OCI-LY7 (cell line): ENCODE data around the gene MRPS10. TPM values are rescaled to one million over a fixed set of nuclear protein-coding genes. Genes with fewer than 3 reads are reported as not detected.

Experiments
- BruUV-seq: library from RNA; stranded (reverse); fragments of 400-500 nt; replicated peaks from 2 replicates; lab custom pipeline; 2021; lab: Mats Ljungman, UMichigan
- CTCF ChIA-PET: fragments of 300-600 bp; sonication (Branson Sonifier 250); formaldehyde crosslinking; loops from one replicate; lab custom pipeline; 2022; ENCODE audit warnings: antibody characterized with exemption; ENCODE audit not compliant: unreplicated experiment; lab: Charles Lee
- POLR2A ChIA-PET: fragments of 300-600 bp; sonication (Branson Sonifier 250); formaldehyde crosslinking; loops from one replicate; lab custom pipeline; 2022; ENCODE audit warnings: antibody characterized with exemption; lab: Charles Lee
- DNase-seq: peaks from one replicate; pipeline ENCODE4 v3.0.0-alpha.2; 2015; ENCODE audit warnings: low spot score
- H2AFZ ChIP-seq: fragments of 200-600 bp; sonication (generic), shearing (Covaris generic); 2 replicates; pipeline ENCODE4 v1.6.1; 2014; ENCODE audit warnings: mild to moderate bottlenecking, antibody characterized with exemption, low read length, moderate library complexity
- H3K27ac ChIP-seq: fragments of 200-600 bp; sonication (generic); 2 replicates; pipeline ENCODE4 v1.5.1; 2014; ENCODE audit warnings: mixed run types, low read depth, mild to moderate bottlenecking, moderate library complexity, low read length, inconsistent platforms; ENCODE audit not compliant: poor library complexity, severe bottlenecking
- H3K36me3 ChIP-seq: fragments of 200-600 bp; sonication (generic); 2 replicates; pipeline ENCODE4 v1.6.1; 2014; ENCODE audit warnings: mild to moderate bottlenecking, antibody characterized with exemption, low read length, moderate library complexity, mixed read lengths; ENCODE audit not compliant: insufficient read depth
- H3K4me1 ChIP-seq: fragments of 200-600 bp; sonication (generic); 2 replicates; pipeline ENCODE4 v1.5.1; 2014; ENCODE audit warnings: mild to moderate bottlenecking, low read length; ENCODE audit not compliant: insufficient read depth, poor library complexity, severe bottlenecking
- H3K4me2 ChIP-seq: fragments of 200-600 bp; sonication (generic); 2 replicates; pipeline ENCODE4 v1.6.1; 2014; ENCODE audit warnings: mild to moderate bottlenecking, low read length
- H3K4me3 ChIP-seq: fragments of 200-600 bp; sonication (generic); 2 replicates; pipeline ENCODE4 v1.5.1; 2014; ENCODE audit warnings: mild to moderate bottlenecking, low read depth, low read length; ENCODE audit not compliant: poor library complexity, severe bottlenecking
- H3K79me2 ChIP-seq: fragments of 200-600 bp; sonication (generic); 2 replicates; pipeline ENCODE4 v1.6.1; 2016; ENCODE audit warnings: low read depth, mild to moderate bottlenecking, low read length, moderate library complexity, mixed read lengths; ENCODE audit not compliant: insufficient read depth
- H3K9me2 ChIP-seq: fragments of 200-600 bp; sonication (generic); 2 replicates; pipeline ENCODE4 v1.6.1; 2016; ENCODE audit warnings: mild to moderate bottlenecking, low read length, mixed read lengths; ENCODE audit not compliant: insufficient read depth
- H3K9me3 ChIP-seq: fragments of 200-600 bp; sonication (generic); 2 replicates; pipeline ENCODE4 v1.6.1; 2014; ENCODE audit warnings: mild to moderate bottlenecking, mixed run types, low read length, mixed read lengths
- H4K20me1 ChIP-seq: fragments of 200-600 bp; sonication (generic); 2 replicates; pipeline ENCODE4 v1.6.1; 2014; ENCODE audit warnings: mild to moderate bottlenecking, antibody characterized with exemption, low read length, moderate library complexity, mixed read lengths; ENCODE audit not compliant: insufficient read depth
- EZH2phosphoT487 ChIP-seq: fragments of 200-600 bp; sonication (generic); IDR thresholded peaks from 2 replicates; pipeline ENCODE4 v1.6.1; 2018; ENCODE audit warnings: low read depth, borderline replicate concordance, mild to moderate bottlenecking, mixed run types, antibody characterized with exemption, low read length, moderate library complexity, mixed read lengths
- intact Hi-C: fragments of 100-400 bp; cut with micrococcal nuclease; formaldehyde crosslinking; loops from one replicate; pipeline ENCODE4 v1.10.0; 2022; ENCODE audit not compliant: unreplicated experiment
- total RNA-seq, 2 experiments: library from RNA; depleted of rRNA in 1 of 2; stranded (reverse); fragments of >200 nt in 1 of 2; shearing (Covaris generic) in 1 of 2; gene quantifications; 2 replicates each; pipeline ENCODE4 v1.2.3, GENCODE V29; 2014 to 2022
- TF ChIP-seq, protein P1 (sequence below): fragments of 200-600 bp; sonication (generic); conservative IDR thresholded peaks from 2 replicates; pipeline ENCODE4 v1.5.1; 2014; ENCODE audit warnings: mild to moderate bottlenecking, antibody characterized with exemption, low read length, moderate library complexity, mixed read lengths

The MRPS10 gene
- total RNA-seq, 2 experiments from 2014 or later: 25.8 to 45.0 TPM

GRCh38 chr6:42158631-42159030 lies 59.0 kb downstream of the MRPS10 start:
- Histone ChIP-seq H3K9me3 (no peaks in the 10 kb centered on the region), H3K9me2 (no peaks in the 10 kb centered on the region), H3K27ac (no peak overlapping the region), H3K4me2 (no peak overlapping the region), H3K4me1 (no peaks in the 10 kb centered on the region), H4K20me1 (no peaks in the 10 kb centered on the region; the same call in 1 of the 2 replicates), H3K79me2 (no peaks in the 10 kb centered on the region), H3K36me3 (no peaks in the 10 kb centered on the region), H3K4me3 (no peak overlapping the region), H2AFZ (no peak overlapping the region)
- no TSS peak for BruUV-seq
- no peak for DNase-seq
- intact Hi-C loops: no loop called here
- POLR2A ChIA-PET: no interaction called here
- CTCF ChIA-PET: no interaction called here
- TF ChIP-seq, protein P1, sequence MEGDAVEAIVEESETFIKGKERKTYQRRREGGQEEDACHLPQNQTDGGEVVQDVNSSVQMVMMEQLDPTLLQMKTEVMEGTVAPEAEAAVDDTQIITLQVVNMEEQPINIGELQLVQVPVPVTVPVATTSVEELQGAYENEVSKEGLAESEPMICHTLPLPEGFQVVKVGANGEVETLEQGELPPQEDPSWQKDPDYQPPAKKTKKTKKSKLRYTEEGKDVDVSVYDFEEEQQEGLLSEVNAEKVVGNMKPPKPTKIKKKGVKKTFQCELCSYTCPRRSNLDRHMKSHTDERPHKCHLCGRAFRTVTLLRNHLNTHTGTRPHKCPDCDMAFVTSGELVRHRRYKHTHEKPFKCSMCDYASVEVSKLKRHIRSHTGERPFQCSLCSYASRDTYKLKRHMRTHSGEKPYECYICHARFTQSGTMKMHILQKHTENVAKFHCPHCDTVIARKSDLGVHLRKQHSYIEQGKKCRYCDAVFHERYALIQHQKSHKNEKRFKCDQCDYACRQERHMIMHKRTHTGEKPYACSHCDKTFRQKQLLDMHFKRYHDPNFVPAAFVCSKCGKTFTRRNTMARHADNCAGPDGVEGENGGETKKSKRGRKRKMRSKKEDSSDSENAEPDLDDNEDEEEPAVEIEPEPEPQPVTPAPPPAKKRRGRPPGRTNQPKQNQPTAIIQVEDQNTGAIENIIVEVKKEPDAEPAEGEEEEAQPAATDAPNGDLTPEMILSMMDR: no peak
- TF ChIP-seq EZH2phosphoT487: no peak

GRCh38 chr6:42158011-42158410 lies 59.6 kb downstream of the MRPS10 start:
- Histone ChIP-seq H4K20me1 (no peaks in the 10 kb centered on the region; the same call in 1 of the 2 replicates), H3K4me1 (no peaks in the 10 kb centered on the region), H3K9me2 (no peaks in the 10 kb centered on the region), H2AFZ (no peak overlapping the region), H3K4me2 (no peak overlapping the region), H3K4me3 (no peak overlapping the region), H3K36me3 (no peaks in the 10 kb centered on the region), H3K79me2 (no peaks in the 10 kb centered on the region), H3K9me3 (no peaks in the 10 kb centered on the region), H3K27ac (no peak overlapping the region)
- ChIA-PET POLR2A (no interaction called here), CTCF (no interaction called here)
- DNase-seq: no peak
- intact Hi-C loops: no loop called here
- no TSS peak for BruUV-seq
- TF ChIP-seq, protein P1: no peak
- no peak for TF ChIP-seq EZH2phosphoT487

Other genes with a start within 250 kb of the MRPS10 start
- 33.2 and 35.1 TPM in 2 replicates for gene TAF8, start 167.3 kb downstream of the MRPS10 start, total RNA-seq (2014; rRNA removed; shearing (Covaris generic))
- gene TAF8, start 167.3 kb downstream of the MRPS10 start, total RNA-seq (2022): 47.8 and 56.0 TPM in 2 replicates
- 0.03 TPM in 2 replicates for gene C6orf132, start 75.2 kb downstream of the MRPS10 start, total RNA-seq (2014; rRNA removed; shearing (Covaris generic))
- not detected in 2 replicates for gene C6orf132, start 75.2 kb downstream of the MRPS10 start, total RNA-seq (2022)
- gene GUCA1A, start 44.5 kb downstream of the MRPS10 start, total RNA-seq (2014; rRNA removed; shearing (Covaris generic)): not detected in 2 replicates
- gene GUCA1A, start 44.5 kb downstream of the MRPS10 start, total RNA-seq (2022): not detected in 2 replicates
- 1.4 and 1.9 TPM in 2 replicates for gene GUCA1B, start 22.9 kb downstream of the MRPS10 start, total RNA-seq (2014; rRNA removed; shearing (Covaris generic))
- 3.0 and 4.3 TPM in 2 replicates for gene GUCA1B, start 22.9 kb downstream of the MRPS10 start, total RNA-seq (2022)
- gene TRERF1, start 234.1 kb upstream of the MRPS10 start, total RNA-seq (2014; rRNA removed; shearing (Covaris generic)): 4.6 and 5.7 TPM in 2 replicates
- 12.2 and 12.9 TPM in 2 replicates for gene TRERF1, start 234.1 kb upstream of the MRPS10 start, total RNA-seq (2022)